H1 (cell line): ENCODE data around the gene PDCD6IP. TPM values are rescaled to one million over a fixed set of nuclear protein-coding genes. Genes with fewer than 3 reads are reported as not detected.
A peak's percentile ranks its signal among the peaks of the same experiment; 100 is the strongest.

Experiments
- CTCF ChIA-PET: fragments of 300-600 bp; sonication (Branson Sonifier 250); formaldehyde crosslinking; loops from one replicate; lab custom pipeline; 2021; ENCODE audit not compliant: partially characterized antibody; lab: Charles Lee
- POLR2A ChIA-PET: fragments of 300-600 bp; sonication (Branson Sonifier 250); formaldehyde crosslinking; loops from one replicate; lab custom pipeline; 2021; ENCODE audit warnings: inconsistent platforms; ENCODE audit not compliant: partially characterized antibody; lab: Charles Lee
- DNase-seq, 2 experiments: peaks; one replicate each; pipeline versions ENCODE4 v3.0.0 to v3.0.0-alpha.2; 2010 to 2022; ENCODE audit warnings: low spot score in 2 of 2, low read depth in 1 of 2, mixed read lengths in 1 of 2
- FAIRE-seq: peaks from 2 replicates; lab custom pipeline; 2011; peaks lifted over from hg19 to GRCh38; lab: Jason Lieb, UNC
- H2AFZ ChIP-seq: 2 replicates; pipeline ENCODE4 v1.8.1; 2012; ENCODE audit warnings: low read length, inconsistent platforms
- H2AK5ac ChIP-seq: 2 replicates; pipeline ENCODE4 v1.6.1; 2013; ENCODE audit warnings: low read depth, low read length
- H2BK120ac ChIP-seq: replicated peaks from 2 replicates; pipeline ENCODE3; 2013; ENCODE audit warnings: low read depth, low read length, inconsistent platforms
- H2BK12ac ChIP-seq: 2 replicates; pipeline ENCODE4 v1.6.1; 2013; ENCODE audit warnings: low read depth, low read length
- H2BK15ac ChIP-seq: 2 replicates; pipeline ENCODE4 v1.6.1; 2013; ENCODE audit warnings: low read length
- H2BK20ac ChIP-seq: 2 replicates; pipeline ENCODE4 v1.6.1; 2013; ENCODE audit warnings: low read length
- H2BK5ac ChIP-seq: 2 replicates; pipeline ENCODE4 v1.6.1; 2013; ENCODE audit warnings: low read depth, low read length
- H3K14ac ChIP-seq: 2 replicates; pipeline ENCODE4 v1.6.1; 2013; ENCODE audit warnings: inconsistent platforms; ENCODE audit not compliant: insufficient read length
- H3K18ac ChIP-seq: 2 replicates; pipeline ENCODE4 v1.6.1; 2013; ENCODE audit warnings: low read length; ENCODE audit errors: extremely low read depth
- H3K23ac ChIP-seq: 2 replicates; pipeline ENCODE4 v1.6.1; 2013; ENCODE audit warnings: inconsistent platforms; ENCODE audit not compliant: insufficient read length
- H3K23me2 ChIP-seq: 2 replicates; pipeline ENCODE4 v1.6.1; 2013; ENCODE audit warnings: low read depth, low read length
- H3K27ac ChIP-seq: 2 replicates; pipeline ENCODE4 v1.6.1; 2011; ENCODE audit warnings: low read depth, low read length, inconsistent platforms
- H3K27me3 ChIP-seq, 4 experiments: replicated peaks in 1 of 4; 1 replicate in 1 of 4; 2 replicates in 3 of 4; pipeline versions ENCODE4 v1.6.1 to v1.8.1; 2011 to 2013; ENCODE audit warnings: low read length in 3 of 4, mild to moderate bottlenecking in 3 of 4, inconsistent platforms in 2 of 4, mixed read lengths in 2 of 4, moderate library complexity in 1 of 4; ENCODE audit not compliant: control insufficient read depth in 3 of 4, insufficient read depth in 3 of 4; ENCODE audit errors: extremely low read depth in 1 of 4
- H3K36me3 ChIP-seq, 4 experiments: 2 replicates each; pipeline versions ENCODE4 v1.6.1 to v1.8.1; 2011 to 2013; ENCODE audit warnings: mild to moderate bottlenecking in 4 of 4, low read length in 3 of 4, moderate library complexity in 2 of 4, control low read depth in 1 of 4, inconsistent platforms in 1 of 4; ENCODE audit not compliant: insufficient read depth in 4 of 4, control insufficient read depth in 2 of 4
- H3K4ac ChIP-seq: replicated peaks from 2 replicates; pipeline ENCODE3; 2013; ENCODE audit warnings: low read length, low read depth, mixed read lengths, inconsistent platforms; ENCODE audit not compliant: insufficient read length
- H3K4me1 ChIP-seq, 4 experiments: replicated peaks in 1 of 4; 1 replicate in 1 of 4; 2 replicates in 3 of 4; pipeline versions ENCODE4 v1.6.1 to v1.8.1; 2011 to 2013; ENCODE audit warnings: low read length in 3 of 4, inconsistent platforms in 2 of 4, mixed read lengths in 1 of 4; ENCODE audit not compliant: insufficient read depth in 4 of 4, control insufficient read depth in 3 of 4
- H3K4me2 ChIP-seq, 2 experiments: 2 replicates each; pipeline versions ENCODE4 v1.6.1 to v1.8.1; 2011 to 2013; ENCODE audit warnings: low read depth in 2 of 2, low read length in 2 of 2, control low read depth in 1 of 2, inconsistent platforms in 1 of 2, mild to moderate bottlenecking in 1 of 2; ENCODE audit not compliant: insufficient read depth in 1 of 2
- H3K4me3 ChIP-seq, 4 experiments: fragments of 200-600, 300-600 bp in 1 of 4; sonication (generic), shearing (Covaris generic), sonication (Bioruptor Twin) in 1 of 4; 2 replicates each; pipeline versions ENCODE4 v1.5.1 to v1.8.1; 2011 to 2016; ENCODE audit warnings: low read length in 4 of 4, low read depth in 3 of 4, control low read depth in 2 of 4, inconsistent platforms in 2 of 4, mild to moderate bottlenecking in 2 of 4, mixed read lengths in 1 of 4, moderate library complexity in 1 of 4; ENCODE audit not compliant: insufficient read depth in 2 of 4; ENCODE audit errors: extremely low read depth in 1 of 4
- H3K56ac ChIP-seq: replicated peaks from 2 replicates; pipeline ENCODE3; 2013; ENCODE audit warnings: low read depth, mild to moderate bottlenecking, mixed read lengths, low read length, inconsistent platforms; ENCODE audit not compliant: insufficient read length
- H3K79me1 ChIP-seq: 2 replicates; pipeline ENCODE4 v1.6.1; 2013; ENCODE audit warnings: low read depth, low read length, control low read depth
- H3K79me2 ChIP-seq, 2 experiments: 2 replicates each; pipeline versions ENCODE4 v1.6.1 to v1.8.1; 2012 to 2013; ENCODE audit warnings: low read length in 2 of 2, mild to moderate bottlenecking in 2 of 2, inconsistent platforms in 1 of 2; ENCODE audit not compliant: insufficient read depth in 2 of 2, control insufficient read depth in 1 of 2
- H3K9ac ChIP-seq, 4 experiments: replicated peaks in 1 of 4; 1 replicate in 1 of 4; 2 replicates in 3 of 4; pipeline versions ENCODE4 v1.6.1 to v1.8.1; 2011 to 2013; ENCODE audit warnings: low read depth in 3 of 4, low read length in 3 of 4, control low read depth in 2 of 4, mild to moderate bottlenecking in 2 of 4, moderate library complexity in 2 of 4, inconsistent platforms in 1 of 4; ENCODE audit errors: extremely low read depth in 1 of 4
- H3K9me3 ChIP-seq, 2 experiments: 2 replicates each; pipeline versions ENCODE4 v1.6.1 to v1.8.1; 2012 to 2013; ENCODE audit warnings: mild to moderate bottlenecking in 2 of 2, moderate library complexity in 2 of 2, control low read depth in 1 of 2, inconsistent platforms in 1 of 2, low read depth in 1 of 2, low read length in 1 of 2, mixed read lengths in 1 of 2; ENCODE audit not compliant: insufficient read depth in 2 of 2
- H4K20me1 ChIP-seq, 2 experiments: replicated peaks in 1 of 2; 2 replicates each; pipeline versions ENCODE3 to v1.8.1; 2011 to 2013; ENCODE audit warnings: inconsistent platforms in 2 of 2, low read length in 2 of 2, mild to moderate bottlenecking in 1 of 2; ENCODE audit not compliant: insufficient read depth in 2 of 2, control insufficient read depth in 1 of 2
- H4K5ac ChIP-seq: 2 replicates; pipeline ENCODE4 v1.6.1; 2013; ENCODE audit warnings: low read length, low read depth, mixed read lengths, inconsistent platforms; ENCODE audit not compliant: insufficient read length
- H4K8ac ChIP-seq: 2 replicates; pipeline ENCODE4 v1.8.0; 2013; ENCODE audit warnings: mild to moderate bottlenecking, moderate library complexity, low read length, inconsistent platforms; ENCODE audit not compliant: insufficient read depth; ENCODE audit errors: extremely low read depth
- H4K91ac ChIP-seq: replicated peaks from 2 replicates; pipeline ENCODE3; 2013; ENCODE audit warnings: low read length, mixed read lengths, inconsistent platforms; ENCODE audit not compliant: insufficient read length
- CTBP2 ChIP-seq: IDR thresholded peaks from 2 replicates; pipeline ENCODE4 v1.7.0; 2011; ENCODE audit warnings: borderline replicate concordance, mild to moderate bottlenecking, moderate library complexity, mixed read lengths, low read length; ENCODE audit not compliant: insufficient read depth, insufficient read length
- SP2 ChIP-seq: IDR thresholded peaks from 2 replicates; pipeline ENCODE4 v1.6.1; 2012; ENCODE audit warnings: mild to moderate bottlenecking, low read length, inconsistent platforms
- TCF12 ChIP-seq: IDR thresholded peaks from 2 replicates; pipeline ENCODE4 v1.6.1; 2011; ENCODE audit warnings: low read depth, mild to moderate bottlenecking, low read length
- WGBS, 2 experiments: shearing (Covaris generic) in 1 of 2; methylation state at CpG; one replicate each; pipeline versions ENCODE4 v1.1.6 to v1.1.7; 2013 to 2015; ENCODE audit warnings: low lambda C conversion rate in 2 of 2, mixed read lengths in 2 of 2, inconsistent platforms in 1 of 2, low coverage in 1 of 2, missing lambda C conversion rate in 1 of 2; ENCODE audit not compliant: insufficient replicate concordance in 2 of 2, insufficient coverage in 1 of 2, insufficient read length in 1 of 2; ENCODE audit errors: extremely low coverage in 1 of 2, missing lambda C conversion rate in 1 of 2; 5-methylcytosine and 5-hydroxymethylcytosine counted together
- polyA plus RNA-seq, 7 experiments: library from polyadenylated mRNA; depleted of rRNA in 3 of 7; stranded (reverse) in 5 of 7; unstranded in 2 of 7; fragments of >200 nt in 5 of 7; fragments of 200-250 nt in 2 of 7; gene quantifications; 1 replicate in 5 of 7; 2 replicates in 1 of 7; 4 replicates in 1 of 7; pipeline versions ENCODE4 v1.2.1 to v1.2.3, GENCODE V29; 2011 to 2013; ENCODE audit warnings: missing spikeins in 2 of 7, mixed read lengths in 2 of 7
- total RNA-seq: library from RNA; stranded (reverse); fragmentation: NEBNext Ultra II Directional; extraction: Animal tissue kit (Norgen Biotek cat#: 25700); gene quantifications from 2 replicates; pipeline ENCODE4 v1.2.1, GENCODE V29; 2021
- TF ChIP-seq, protein P1 (sequence below), 3 experiments: IDR thresholded peaks; 1 replicate in 2 of 3; 2 replicates in 1 of 3; pipeline versions ENCODE4 v1.5.1 to v1.6.1; 2011; ENCODE audit warnings: low read length in 3 of 3, mild to moderate bottlenecking in 3 of 3, inconsistent platforms in 2 of 3, low read depth in 1 of 3, moderate library complexity in 1 of 3; ENCODE audit not compliant: insufficient read depth in 1 of 3; ENCODE audit errors: control extremely low read depth in 1 of 3

Gene PDCD6IP
- total and polyA plus RNA-seq, 2 of the 8 experiments (the other 6 are each of a cell fraction or from before 2014, with no cell fraction given) = 61.7 to 155 TPM

DNA sequence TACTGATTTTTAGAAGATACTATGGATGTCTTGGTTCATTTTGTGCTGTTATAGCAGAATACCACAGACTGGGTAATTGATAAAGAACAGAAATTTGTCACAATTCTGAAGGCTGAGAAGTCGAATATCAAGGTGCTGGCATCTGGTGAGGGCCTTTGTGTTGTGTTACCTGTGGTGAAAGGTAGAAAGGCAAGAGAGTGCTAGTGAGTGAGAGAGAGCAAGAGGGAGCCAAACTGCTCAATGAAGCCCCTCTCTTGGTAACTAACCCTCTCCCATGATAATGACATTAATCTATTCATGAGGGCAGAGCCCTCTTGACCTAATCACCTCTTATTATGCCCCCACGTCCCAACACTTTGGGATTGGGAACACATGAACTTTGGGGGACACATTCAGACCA, 31.3 kb downstream of the PDCD6IP start:
- Histone ChIP-seq H3K27me3 (no peaks in the 10 kb centered on the region), H4K8ac (no peak overlapping the region), H2BK12ac (no peak overlapping the region), H3K4me3 (no peak overlapping the region), H4K91ac (no peak overlapping the region), H2BK15ac (no peak overlapping the region), H4K5ac (no peak overlapping the region), H3K18ac (no peak overlapping the region), H2AFZ (no peak overlapping the region), H2AK5ac (no peak overlapping the region), H3K36me3 (peaks cover 0 to 19% (median 2%) of the 10 kb centered on the region in 4 experiments; a peak in 2 of 8 replicates), H2BK20ac (no peak overlapping the region), H3K4ac (no peak overlapping the region), H2BK5ac (no peak overlapping the region), H3K23ac (no peak overlapping the region), H3K4me2 (no peak overlapping the region), H3K23me2 (no peaks in the 10 kb centered on the region), H3K14ac (no peak overlapping the region), H3K9me3 (no peaks in the 10 kb centered on the region), H4K20me1 (peaks cover 0 to 3% of the 10 kb centered on the region in 2 experiments), H3K79me1 (no peaks in the 10 kb centered on the region), H3K79me2 (no peaks in the 10 kb centered on the region), H3K56ac (no peak overlapping the region), H3K9ac (no peak overlapping the region), H3K4me1 (peaks cover 0 to 6% (median 1%) of the 10 kb centered on the region in 4 experiments; a peak in 2 of 7 replicates), H2BK120ac (no peak overlapping the region), H3K27ac (no peak overlapping the region)
- ChIA-PET POLR2A (no interaction called here), CTCF (no interaction called here)
- DNase-seq (no peak), FAIRE-seq (peak; percentile 72)
- WGBS, 2 experiments = 90% methylated on average over 2 of the region's 2 CpGs; no CpG with 5 or more reads in 1 of the 2 experiments
- TF ChIP-seq CTBP2 (no peak), SP2 (no peak), TCF12 (no peak)
- TF ChIP-seq, protein P1, sequence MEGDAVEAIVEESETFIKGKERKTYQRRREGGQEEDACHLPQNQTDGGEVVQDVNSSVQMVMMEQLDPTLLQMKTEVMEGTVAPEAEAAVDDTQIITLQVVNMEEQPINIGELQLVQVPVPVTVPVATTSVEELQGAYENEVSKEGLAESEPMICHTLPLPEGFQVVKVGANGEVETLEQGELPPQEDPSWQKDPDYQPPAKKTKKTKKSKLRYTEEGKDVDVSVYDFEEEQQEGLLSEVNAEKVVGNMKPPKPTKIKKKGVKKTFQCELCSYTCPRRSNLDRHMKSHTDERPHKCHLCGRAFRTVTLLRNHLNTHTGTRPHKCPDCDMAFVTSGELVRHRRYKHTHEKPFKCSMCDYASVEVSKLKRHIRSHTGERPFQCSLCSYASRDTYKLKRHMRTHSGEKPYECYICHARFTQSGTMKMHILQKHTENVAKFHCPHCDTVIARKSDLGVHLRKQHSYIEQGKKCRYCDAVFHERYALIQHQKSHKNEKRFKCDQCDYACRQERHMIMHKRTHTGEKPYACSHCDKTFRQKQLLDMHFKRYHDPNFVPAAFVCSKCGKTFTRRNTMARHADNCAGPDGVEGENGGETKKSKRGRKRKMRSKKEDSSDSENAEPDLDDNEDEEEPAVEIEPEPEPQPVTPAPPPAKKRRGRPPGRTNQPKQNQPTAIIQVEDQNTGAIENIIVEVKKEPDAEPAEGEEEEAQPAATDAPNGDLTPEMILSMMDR (IDR thresholded peaks at IDR 0.05; ENCODE audit: control extremely low read depth in 1 of 3, insufficient read depth in 1 of 3, low read depth in 1 of 3, low read length in 3 of 3) = peak in 1 of 3 experiments; percentile 5; a peak in 1 of 4 replicates
